CD4-positive, alpha-beta T cell treated with Interleukin-6 at 100 ng/mL for 8 hours (primary cell): Measurements from ENCODE around the gene EEF1A2.
A peak's percentile ranks its signal among the peaks of the same experiment; 100 is the strongest.

Experiments used
- DNase-seq: peaks from one replicate; pipeline ENCODE4 v3.0.0-alpha.2; 2020; ENCODE audit warnings: mixed read lengths, low spot score

Gene EEF1A2

GRCh38 chr20:63498960-63499337, at the start of gene EEF1A2:
TSS of gene EEF1A2 (minus strand) at chr20:63499083. CDS start at chr20:63497763, 1,320 bp downstream.
- peak; percentile 43 for DNase-seq

- DNase-seq: no peak
These were observed 49.7 kb upstream of the EEF1A2 start for GRCh38 chr20:63548542-63548941.

- no peak for DNase-seq
These were observed 49.0 kb upstream of the EEF1A2 start, which contains the start of gene SRMS for GRCh38 chr20:63547725-63548480. TSS of gene SRMS (minus strand) at chr20:63547749. CDS start at chr20:63547463, 286 bp downstream.

- DNase-seq: no peak
These were observed 48.3 kb upstream of the EEF1A2 start for GRCh38 chr20:63546956-63547724.

GRCh38 chr20:63546256-63546955, 47.5 kb upstream of the EEF1A2 start:
- DNase-seq: no peak

GRCh38 chr20:63545814-63546213, 46.9 kb upstream of the EEF1A2 start:
- no peak for DNase-seq

GRCh38 chr20:63544958-63545516, 46.2 kb upstream of the EEF1A2 start:
- DNase-seq: no peak

GRCh38 chr20:63544241-63544957, 45.5 kb upstream of the EEF1A2 start:
- no peak for DNase-seq

GRCh38 chr20:63543733-63544132, 44.9 kb upstream of the EEF1A2 start:
- no peak for DNase-seq

- no peak for DNase-seq
These were observed 44.2 kb upstream of the EEF1A2 start for GRCh38 chr20:63543131-63543530.

GRCh38 chr20:63542696-63543095, 43.8 kb upstream of the EEF1A2 start:
- no peak for DNase-seq

- no peak for DNase-seq
These were observed 43.2 kb upstream of the EEF1A2 start for GRCh38 chr20:63542031-63542559.

- no peak for DNase-seq
These were observed 42.5 kb upstream of the EEF1A2 start for GRCh38 chr20:63541371-63541770.

- DNase-seq: no peak
These were observed 41.7 kb upstream of the EEF1A2 start for GRCh38 chr20:63540417-63541186.

- DNase-seq: no peak
These were observed 40.8 kb upstream of the EEF1A2 start for GRCh38 chr20:63539441-63540370.

GRCh38 chr20:63539092-63539430, 40.2 kb upstream of the EEF1A2 start:
- no peak for DNase-seq

GRCh38 chr20:63538204-63539091, 39.6 kb upstream of the EEF1A2 start:
- DNase-seq: peak; percentile 38

- DNase-seq: peak; percentile 94
These were observed 38.8 kb upstream of the EEF1A2 start for GRCh38 chr20:63537525-63538203.
